Middle frontal gyrus (tissue), 1 donor: ENCODE data around the gene ZBTB17.
A peak's percentile ranks its signal among the peaks of the same experiment; 100 is the strongest.
"Not testable (repeated sequence)": the region's sequence is repeated elsewhere in the genome, so short reads cannot be mapped to it uniquely, and the experiment has no call there.

Experiments used
- DNase-seq: peaks from one replicate; pipeline ENCODE4 v3.0.0-alpha.2; 2015; ENCODE audit warnings: low spot score; ENCODE audit errors: extremely low spot score

The ZBTB17 gene

DNA sequence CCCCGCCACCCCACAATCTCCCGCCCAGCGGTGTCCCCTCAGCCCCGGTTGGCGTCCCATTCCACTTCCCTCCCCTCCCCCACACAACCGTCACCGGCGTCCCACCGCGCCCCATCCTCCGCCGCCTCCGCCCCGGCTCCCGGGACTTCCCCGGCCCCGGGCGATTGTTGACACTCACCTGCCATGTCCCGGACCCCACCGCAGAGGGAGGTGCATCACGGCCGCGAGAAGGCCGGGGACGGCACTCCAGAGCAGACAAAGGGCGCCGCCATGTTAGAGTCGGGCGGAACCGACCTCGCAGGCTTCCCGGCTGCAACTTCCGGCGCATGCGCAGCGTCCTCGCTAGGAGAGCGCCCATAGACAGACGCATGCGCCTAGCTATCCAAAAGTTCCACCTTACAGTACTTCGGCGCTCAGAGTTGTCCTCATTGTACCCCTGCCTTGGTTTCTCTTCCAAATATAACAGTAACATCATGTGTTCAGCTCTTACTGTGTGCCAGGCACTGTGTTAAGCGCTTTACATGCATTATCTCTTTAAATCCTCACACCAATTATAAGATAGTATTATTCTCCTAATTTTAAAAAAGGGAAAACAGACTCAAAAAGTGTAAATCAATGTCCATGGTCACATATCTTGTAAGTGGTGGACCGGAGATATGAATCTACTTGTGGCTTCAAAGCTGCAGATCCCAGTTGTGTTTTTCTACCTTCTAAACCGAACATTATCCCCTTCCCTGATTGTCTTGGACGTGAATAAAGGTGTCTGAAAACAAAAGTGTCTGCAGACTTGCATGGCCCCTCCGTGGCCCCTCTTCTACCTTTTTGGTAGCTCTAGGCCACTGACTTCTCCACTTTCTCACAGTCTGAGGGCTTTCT is at the start of gene ZBTB17:
TSS of gene ZBTB17 (minus strand) at position 297 of the 876 bp plus-strand sequence. CDS start 27,606 bp downstream, outside the sequence.
- peak; percentile 92 for DNase-seq

DNA sequence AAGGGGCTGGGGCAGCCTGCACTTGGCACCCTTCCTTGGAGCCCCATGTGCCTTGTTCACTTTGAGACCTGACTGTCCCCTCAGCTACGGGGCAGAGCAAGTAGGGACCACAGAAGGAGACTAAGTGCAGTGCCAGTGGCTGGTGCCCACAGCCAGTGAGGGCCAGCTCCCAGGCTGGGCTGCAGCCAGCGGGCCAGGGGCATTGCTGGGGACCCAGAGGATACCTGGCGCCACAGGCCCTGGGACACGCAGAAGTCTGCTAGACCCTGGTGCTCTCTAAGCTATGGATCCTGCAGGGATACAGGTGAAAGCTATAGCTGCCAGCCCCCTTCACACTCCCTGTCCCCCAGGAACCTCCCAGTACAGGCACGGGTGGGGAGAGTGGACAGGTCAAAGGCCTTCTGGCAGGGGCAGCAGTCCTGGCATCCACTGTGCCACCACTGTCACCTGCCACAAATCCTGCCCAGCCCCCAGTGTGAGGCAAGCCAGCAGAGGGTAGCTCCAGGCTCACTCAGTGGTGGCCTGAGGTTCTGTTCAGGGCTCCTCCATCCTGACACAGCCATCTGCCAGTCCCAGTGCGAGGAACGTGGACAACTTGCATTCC is 47.3 kb upstream of the ZBTB17 start:
- no peak for DNase-seq

DNA sequence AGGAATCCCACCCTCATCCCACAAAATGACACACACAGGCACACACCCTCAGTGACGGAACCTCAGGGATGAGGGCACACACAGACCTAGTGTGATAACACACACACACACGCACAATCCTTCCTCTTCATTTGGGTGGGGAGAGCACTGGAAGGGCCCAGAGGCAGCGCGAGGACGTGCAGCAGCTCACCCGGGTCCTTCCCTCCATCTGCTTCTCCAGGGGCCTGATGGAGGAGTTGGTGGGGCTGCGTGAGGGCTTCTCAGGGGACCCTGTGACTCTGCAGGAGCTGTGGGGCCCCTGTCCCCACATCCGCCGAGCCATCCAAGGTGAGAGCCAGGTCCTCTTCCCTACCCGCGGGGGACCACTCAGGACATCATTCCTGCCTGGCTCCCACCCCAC is 46.5 kb upstream of the ZBTB17 start:
- DNase-seq, result no peak

DNA sequence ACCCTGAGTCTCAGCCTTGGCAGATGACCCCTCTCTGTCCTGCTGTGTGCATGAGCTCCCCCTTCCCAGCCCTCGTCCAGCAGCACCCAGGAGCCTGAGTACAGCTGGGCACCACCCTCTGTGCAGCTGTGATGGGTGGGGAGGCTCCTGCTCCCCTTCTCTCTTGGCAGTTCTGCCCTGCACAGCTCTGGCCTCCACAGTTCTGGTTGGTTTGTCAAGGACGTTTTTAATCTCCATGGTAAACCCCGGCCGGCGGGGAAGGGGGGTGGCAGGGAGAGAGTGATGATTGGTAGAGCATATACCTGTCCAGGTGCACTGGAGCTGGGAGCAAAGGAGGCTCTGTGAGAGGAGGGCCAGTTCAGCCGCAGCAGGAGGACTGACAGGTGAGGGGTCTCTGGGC is 45.8 kb upstream of the ZBTB17 start, which contains the start of gene CLCNKA:
TSS of gene CLCNKA (plus strand) at position 356 of the 400 bp plus-strand sequence. CDS start 584 bp downstream, outside the sequence.
- DNase-seq, result no peak

DNA sequence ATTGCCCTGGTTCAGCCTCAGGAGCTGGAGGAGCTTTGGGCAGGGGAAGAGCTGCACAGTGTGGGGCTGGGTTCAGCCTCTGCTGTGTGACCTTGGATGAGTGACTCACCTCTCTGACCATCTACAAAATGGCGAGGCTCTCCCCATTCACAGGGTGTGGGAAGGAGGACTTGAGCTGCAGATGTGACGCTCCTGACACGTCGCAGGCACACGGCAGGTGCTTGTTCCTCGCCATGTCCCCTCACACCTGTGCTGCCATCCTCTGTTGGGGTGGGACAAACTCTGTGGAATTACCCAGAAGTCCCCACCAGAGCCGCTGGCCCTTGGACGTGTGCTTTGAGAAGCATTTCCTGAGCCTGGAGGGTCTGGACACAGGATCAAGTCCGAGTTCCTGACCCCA is 45.0 kb upstream of the ZBTB17 start:
- not testable (repeated sequence) for DNase-seq

DNA sequence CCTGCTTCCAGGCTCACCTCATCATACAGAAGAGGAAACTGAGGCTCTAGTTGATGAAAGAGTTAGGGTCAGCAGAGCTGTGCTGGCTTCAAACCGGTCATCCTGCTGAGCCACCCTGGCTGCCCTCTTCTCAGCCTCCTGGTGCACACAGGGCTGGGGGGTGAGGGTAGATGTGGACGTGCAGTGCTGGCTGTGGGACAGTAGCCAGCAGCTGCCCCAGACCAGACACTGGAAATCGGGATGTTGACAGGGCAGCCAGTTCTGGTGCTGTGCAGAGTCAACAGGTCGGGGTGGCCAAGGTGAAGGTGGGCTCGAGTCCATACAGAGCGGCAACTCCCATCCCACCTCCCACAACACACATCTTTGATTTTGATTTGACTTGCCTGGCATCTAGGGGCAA is 44.4 kb upstream of the ZBTB17 start:
- no peak for DNase-seq

DNA sequence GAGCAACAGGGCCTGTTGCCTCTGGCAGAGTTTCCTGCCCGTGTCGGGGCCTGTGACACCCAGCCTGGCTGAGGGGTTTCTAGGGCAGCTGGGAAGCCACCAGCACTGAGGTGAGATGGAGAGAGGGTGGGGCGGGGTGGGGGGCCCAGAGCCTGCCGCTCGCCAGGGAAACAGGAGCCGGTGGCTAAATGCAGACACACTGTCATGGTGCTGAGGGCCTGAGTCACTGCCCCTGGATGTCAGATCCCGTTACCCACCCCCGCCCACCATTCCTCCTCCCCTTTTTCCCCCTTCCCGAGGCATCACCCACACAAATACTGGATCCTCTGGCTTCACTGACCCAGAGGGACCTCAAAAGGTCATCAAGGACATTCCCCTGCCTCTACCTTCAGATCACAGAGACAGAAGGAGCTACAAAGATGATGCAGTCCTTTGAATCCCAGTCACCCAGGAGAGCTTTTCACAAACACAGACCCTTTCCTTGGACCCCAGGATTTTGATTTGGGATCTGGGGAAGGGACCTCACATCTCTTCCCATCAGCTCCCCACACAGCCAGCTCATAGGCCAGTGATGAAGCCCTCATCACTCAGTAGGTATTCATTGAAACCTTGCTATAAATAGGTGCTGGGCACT is 43.9 kb upstream of the ZBTB17 start:
- DNase-seq, result no peak

DNA sequence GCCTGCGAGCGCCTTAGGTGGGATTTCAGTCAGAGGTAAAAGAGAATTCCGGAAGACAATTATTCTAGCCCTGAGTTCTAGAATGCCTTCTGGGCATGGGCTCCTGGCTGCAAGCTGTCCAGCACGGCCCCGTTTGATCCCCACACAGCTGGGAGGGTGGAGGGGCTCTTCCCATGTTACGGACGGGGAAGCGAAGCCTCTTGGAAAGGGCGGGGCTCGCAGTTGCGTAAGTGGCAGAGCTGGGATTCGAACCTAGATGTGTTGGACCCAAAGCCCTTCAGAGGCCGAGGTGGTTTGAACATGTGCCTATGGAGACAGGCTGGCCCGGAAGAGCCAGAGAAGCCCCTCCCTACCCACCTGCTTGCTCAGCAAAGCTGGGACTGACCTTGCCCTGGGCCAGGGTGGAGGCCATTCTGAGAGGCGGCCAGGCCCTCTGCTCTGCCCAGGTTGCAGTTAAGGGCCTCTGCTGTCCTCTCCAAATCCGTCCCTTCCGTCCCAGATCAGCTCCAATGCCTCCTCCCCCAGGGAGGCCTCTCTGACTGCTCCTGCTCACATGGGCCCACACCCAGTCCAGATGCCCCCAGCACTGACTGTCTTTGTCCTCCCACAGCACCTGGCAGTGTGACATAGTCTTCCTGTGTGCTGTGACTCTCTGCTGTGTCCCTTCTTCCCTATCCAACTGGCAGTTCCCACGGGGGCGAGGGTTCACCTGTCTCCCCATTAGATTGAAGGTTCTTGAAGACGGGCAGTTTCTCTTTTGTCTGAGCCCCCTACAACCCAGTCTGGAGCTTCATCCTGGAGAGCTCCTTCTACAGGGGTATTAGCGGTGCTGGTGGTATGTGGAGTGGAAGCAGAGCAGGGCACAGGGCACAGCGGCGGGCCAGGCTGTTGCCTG is 43.1 kb upstream of the ZBTB17 start:
- no peak for DNase-seq

DNA sequence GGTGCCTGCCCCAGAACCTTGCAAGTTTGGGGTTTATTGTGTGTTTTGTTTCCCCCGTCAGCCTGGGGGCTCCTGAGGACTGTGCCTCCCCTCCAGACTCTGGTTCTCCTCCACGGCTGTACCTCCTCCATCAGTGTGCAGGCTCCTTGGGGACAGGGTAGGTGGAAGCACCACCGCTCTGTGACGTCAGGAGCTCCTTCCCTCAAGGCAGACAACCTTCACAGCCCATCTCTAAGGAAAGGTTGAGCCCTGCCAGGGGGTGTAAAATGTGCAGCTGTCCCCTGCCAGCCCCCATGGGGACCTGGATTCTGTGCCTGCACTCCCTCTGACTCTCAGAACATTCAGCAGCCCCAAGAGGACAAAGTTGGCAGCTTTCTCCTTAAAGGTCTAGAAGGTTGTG is 42.4 kb upstream of the ZBTB17 start:
- no peak for DNase-seq

DNA sequence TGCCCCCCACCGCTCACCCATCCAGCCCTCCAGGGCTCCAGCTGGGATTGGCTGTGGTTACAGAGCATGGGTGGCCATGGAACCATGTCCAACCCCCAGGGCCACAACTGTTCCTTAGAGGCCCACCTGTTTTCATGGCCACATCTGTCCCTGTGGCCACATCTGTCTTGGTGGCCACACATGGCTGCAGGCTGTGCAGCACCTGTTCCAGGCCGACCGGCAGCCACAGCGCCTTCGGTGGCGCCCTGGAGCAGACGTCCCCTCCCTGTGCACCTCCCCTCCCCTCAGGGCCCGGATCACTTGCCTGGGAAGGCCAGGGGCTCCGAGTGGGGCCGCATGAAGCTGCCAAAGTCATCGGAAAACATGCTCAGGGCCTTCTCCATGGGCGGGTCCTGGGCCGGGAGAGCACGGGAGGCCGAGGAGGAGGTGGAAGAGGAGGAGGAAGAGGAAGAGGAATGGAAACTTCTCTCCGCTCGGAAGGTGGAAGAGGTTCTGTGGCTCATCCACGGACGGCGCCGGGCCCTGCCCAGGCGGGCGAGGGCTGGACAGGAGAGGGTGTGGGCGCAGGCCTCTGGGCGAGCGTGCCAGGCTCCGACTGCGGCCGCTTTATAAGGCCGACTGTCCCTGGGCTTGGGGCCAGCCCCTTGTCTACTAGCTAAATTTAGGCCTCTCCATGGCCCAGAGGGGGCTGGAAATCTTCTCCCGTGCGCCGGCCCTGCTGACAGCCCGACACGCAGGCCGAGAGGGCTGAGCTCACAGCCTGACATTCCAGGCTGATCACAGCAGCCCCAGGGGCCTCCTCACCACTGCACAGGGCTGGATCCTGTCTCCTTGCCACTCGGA is 41.8 kb upstream of the ZBTB17 start, which contains the start of gene HSPB7:
TSS of gene HSPB7 (minus strand) at position 583 of the 843 bp plus-strand sequence. CDS start at position 503, 80 bp downstream.
- DNase-seq, result no peak

DNA sequence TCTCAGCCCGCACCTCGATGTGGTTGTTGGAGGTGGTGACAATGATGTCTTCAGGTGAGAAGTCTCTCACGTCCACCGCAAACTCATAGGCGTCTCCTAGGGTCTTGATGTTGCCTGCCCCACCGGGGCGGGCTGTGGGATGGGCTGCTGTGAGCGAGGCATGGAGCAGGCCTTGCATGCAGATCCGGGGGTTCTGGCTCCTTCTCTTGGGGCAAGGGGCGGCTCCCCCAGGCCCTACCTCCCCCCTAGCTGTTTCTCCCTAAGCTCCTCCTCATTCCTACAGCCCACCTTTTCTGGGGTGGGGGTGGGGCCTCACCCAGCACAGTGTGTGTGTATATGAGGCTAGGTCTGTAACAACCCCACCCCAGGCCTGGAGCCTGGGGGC is 41.2 kb upstream of the ZBTB17 start:
- DNase-seq, result no peak

DNA sequence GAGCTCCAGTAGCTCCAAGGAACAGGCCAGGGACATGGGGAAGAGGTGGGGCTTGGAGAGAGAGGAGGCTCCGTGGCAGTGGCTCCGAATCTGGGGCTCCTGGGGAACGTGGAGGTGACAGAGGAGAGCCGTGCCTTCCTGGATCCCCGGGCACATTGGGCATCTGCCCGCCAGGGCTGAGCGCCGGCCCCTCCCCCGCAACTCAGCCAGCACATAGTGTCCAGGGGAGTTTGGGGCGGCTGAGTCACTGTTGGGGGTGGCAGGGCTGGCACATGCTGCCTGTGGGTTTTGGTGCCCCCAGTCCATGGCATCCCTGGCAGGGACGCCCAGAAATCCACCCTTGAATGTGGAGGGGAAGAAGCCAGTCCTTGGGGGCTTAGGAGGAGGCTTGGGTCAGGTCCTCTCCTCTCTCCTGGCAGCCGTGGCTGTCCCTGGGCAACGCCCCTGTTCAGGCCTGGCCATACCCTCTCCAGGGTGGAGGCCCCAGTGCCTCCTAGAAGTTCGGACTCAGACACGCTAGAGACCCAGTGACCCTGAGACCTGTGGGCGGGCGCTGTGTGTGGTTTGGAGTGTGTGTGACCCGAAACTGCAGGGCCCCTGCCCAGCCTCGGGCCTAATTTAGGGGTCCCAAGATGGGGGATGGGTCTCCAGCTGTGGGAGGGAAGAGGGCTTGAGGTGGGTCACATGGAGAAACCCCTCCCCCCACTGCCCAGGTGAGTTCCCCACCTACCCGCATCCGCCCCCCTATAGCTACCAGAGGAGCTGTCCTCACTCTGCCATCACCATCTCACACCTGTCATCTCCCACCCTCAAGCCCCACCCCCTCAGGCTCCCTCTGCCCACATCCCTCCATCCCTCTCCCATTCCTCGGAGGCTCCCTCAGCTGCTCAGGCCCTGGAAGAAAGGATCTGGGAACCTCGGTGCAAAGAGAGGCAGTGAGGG is 40.3 kb upstream of the ZBTB17 start:
- no peak for DNase-seq

DNA sequence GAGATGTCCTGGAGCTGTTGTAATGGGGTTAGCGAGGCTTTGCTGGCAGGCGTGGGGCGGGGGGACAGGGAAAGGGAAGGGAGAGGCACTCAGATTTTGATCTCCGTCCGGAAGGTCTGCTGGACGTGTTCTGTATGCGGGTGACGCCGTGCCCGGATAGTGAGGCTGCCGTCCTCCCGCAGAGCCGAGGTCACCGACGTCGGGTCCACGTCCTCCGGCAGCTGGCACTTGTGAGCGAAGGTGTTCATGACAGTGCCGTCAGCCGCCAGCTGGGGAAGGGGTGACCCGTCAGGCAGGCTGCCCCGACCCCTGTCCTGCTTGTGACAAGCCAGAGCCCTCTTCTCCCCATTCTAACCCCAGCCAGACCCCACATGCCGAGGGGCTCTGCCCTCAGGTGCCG is 39.6 kb upstream of the ZBTB17 start:
- no peak for DNase-seq

DNA sequence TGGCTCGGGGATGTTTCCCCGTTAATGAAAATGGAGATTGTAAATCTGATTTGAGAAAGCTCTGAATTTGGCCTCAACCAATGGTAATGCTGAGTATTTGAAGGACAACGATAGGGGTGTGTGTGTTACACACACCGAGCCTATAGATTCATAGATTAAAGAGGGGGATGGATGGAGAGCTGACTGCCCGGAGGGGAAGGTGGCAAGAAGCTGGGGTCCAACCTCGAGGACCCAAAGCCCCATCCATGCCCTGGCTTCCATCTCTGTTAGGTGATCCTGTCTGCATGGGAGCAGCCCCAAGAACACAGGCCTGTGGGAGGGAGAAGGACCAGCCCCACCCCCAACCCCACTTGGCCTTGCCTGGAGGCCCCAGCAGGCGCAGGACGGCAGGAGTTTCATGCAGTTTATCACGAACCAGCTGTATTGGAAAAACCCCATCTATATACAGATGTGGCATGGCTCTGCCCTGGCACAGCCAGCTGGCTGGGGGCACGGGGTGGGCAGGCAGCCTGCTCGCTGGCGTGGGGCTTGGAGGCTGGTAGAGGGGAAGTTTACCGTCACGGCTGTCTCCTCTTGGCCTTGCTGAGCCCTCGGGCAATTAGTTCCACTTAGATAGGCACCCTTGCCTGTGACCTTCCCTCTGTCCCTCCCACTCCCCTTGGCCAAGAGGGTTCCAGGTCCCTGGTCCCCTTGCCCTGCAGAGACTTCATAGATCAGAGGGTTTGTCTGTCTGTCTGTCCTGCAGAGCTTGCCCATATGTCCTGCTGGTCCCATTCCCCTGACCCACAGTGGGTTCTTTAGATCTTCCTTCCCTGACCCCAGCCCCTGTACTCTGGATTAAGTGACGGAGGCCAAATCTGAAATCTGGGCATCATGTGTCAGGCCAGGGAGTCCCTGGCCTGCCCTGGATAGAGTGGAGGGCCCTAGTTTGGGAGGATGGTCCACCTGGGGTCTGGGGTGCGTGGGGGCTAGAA is 38.9 kb upstream of the ZBTB17 start:
- no peak for DNase-seq

DNA sequence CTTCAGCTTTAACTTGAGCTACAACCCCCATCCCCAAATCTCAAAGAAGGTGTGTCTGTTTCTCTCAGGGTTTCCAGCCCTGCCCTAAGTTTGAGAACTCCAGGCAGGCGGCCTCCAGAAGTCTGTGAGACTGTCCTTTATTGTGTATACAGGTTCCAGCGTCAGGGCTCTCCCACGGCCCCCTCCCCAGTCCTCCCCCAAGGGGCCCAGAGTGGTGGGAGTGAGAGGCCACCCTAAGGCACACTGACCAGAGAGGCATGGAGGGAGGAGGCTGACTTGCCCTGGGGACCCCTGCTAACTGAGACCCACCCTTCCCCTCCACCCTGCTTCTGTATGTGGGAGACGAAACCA is 38.0 kb upstream of the ZBTB17 start:
- no peak for DNase-seq

DNA sequence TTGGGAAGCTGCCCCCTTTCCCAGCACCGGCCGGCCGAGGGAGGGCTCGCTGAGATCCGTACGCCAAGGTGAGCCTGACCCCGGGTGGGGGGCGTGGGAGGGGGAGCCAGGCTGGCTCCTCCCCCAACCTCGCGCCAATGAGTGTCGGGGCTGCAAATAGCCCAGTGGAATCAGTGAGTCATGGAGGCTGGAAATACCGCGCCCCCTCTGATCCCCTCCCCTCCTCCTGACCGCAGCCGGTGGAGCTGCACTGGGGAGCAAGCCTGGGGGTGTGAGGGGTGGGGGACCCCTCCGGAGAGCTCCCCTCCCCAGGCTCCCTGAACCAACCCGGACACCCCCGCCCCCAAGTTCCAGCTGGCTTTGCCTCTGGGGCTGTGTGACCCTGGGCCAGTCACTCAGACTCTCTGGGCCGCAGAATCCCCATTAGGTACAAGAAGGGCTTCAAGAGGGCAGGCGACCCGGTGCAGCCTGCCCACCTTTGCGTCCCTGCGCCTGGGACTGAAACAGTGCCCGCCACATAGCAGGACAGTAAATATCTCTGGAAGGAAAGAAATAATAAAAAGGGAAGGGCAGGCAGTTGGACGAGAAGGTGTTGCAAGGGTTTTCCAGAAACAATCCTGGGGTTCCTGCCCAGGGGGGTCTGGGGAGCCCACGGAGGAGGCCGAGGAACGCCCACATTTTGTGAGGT is 37.5 kb upstream of the ZBTB17 start:
- DNase-seq, result no peak

DNA sequence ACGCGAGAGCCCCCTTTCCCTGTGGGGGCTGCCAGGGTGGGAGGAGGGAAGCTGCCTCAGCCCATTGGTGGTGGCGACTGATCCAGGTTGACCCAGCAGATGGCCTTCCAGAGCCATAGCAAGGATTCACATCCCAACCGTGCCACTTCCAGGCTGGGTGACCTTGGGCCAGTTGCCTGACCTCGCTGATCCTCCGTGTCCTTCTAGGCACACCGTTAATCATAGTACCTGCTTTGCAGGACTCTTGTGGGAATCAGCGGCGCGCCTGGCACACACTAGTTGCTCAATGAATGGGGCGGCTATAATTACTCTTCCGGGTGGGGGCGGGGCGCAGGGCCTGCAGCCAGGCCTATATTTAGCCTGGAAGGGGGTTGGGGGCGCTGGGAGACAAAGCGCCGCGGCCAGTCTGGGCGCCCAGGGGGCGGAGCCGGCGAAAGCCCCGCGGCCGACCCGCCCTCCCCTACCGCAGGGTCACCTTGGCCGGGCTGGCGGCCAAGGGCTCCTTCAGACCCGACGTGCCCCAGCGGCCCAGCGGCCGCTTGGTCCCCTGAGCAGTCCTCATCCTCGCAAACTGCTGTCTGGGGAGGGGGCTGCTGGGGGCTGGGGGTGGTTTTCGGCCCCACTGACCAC is 36.8 kb upstream of the ZBTB17 start:
- no peak for DNase-seq
